Testis (tissue), 2 donors: ENCODE data around the gene NANOS3.

Experiments used
- POLR2A ChIP-seq: fragments of 450-650 bp; IDR thresholded peaks from one replicate; pipeline ENCODE4 v1.6.1; 2017; ENCODE audit warnings: antibody characterized with exemption, mild to moderate bottlenecking, moderate library complexity
- TF ChIP-seq, protein P1 (sequence below), 3 experiments: fragments of 450-650 bp in 2 of 3; fragments of 200-600 bp in 1 of 3; sonication (generic) in 1 of 3; IDR thresholded peaks; one replicate each; pipeline ENCODE4 v1.5.1; 2016 to 2019; ENCODE audit warnings: antibody characterized with exemption in 3 of 3, mild to moderate bottlenecking in 2 of 3, moderate library complexity in 1 of 3

DNA sequence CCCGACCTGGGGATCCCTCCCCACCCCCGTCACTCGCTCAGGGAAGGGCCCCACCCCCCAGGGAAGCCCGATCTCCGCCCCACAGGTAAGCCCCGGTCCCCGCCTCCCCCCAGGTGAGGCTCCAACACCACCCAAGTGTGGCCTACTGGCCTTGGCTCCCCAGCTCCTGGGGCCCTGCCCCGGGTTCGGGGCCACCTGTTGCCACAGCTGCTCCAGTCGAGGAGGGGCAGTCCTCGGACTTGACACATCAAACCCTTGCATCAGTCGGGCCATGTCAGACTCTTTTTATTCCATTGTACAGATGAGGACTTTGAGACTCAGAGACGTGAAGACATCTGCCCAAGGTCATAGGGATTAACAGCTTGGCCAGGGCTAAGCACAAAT lies 29.6 kb downstream of the NANOS3 start:
- TF ChIP-seq, protein P1, sequence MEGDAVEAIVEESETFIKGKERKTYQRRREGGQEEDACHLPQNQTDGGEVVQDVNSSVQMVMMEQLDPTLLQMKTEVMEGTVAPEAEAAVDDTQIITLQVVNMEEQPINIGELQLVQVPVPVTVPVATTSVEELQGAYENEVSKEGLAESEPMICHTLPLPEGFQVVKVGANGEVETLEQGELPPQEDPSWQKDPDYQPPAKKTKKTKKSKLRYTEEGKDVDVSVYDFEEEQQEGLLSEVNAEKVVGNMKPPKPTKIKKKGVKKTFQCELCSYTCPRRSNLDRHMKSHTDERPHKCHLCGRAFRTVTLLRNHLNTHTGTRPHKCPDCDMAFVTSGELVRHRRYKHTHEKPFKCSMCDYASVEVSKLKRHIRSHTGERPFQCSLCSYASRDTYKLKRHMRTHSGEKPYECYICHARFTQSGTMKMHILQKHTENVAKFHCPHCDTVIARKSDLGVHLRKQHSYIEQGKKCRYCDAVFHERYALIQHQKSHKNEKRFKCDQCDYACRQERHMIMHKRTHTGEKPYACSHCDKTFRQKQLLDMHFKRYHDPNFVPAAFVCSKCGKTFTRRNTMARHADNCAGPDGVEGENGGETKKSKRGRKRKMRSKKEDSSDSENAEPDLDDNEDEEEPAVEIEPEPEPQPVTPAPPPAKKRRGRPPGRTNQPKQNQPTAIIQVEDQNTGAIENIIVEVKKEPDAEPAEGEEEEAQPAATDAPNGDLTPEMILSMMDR (IDR thresholded peaks at IDR 0.05) = no peak
- TF ChIP-seq POLR2A = no peak
